SK-N-SH (cell line): ENCODE results near the gene BUD31.

Source experiments
- CTCF ChIP-seq: fragments of 200-600 bp; sonication (generic); IDR thresholded peaks from 2 replicates; pipeline ENCODE4 v1.6.1; 2017; ENCODE audit warnings: antibody characterized with exemption, mild to moderate bottlenecking, moderate library complexity
- TAF1 ChIP-seq: IDR thresholded peaks from 2 replicates; pipeline ENCODE4 v1.6.1; 2012; ENCODE audit warnings: low read depth, mild to moderate bottlenecking, low read length, moderate library complexity, borderline replicate concordance

DNA sequence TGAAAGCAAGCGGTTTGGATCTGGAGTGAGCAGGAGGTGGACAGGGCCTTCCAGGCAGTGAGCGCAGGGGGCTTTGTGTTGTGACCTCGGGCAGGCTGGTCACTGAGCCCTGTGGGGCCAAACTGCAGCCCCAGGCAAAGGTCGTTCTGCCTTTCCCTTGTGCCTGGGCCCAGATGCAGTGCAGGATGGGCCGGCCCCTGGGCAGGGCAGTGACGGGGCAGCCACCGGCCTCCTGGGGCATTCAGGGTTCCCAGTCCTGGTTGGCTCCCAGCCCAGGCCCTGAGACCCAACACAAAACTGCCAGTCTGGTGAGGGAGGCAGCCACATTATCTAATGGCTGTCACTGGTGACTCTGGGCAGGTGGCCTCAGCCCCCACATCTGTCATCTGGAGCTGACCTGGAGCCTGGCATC is 27.1 kb upstream of the BUD31 start:
- no peak for TF ChIP-seq TAF1
- no peak for TF ChIP-seq CTCF
